ENCODE measurements around the gene FLOT2. TPM values are rescaled to one million over a fixed set of nuclear protein-coding genes. Genes with fewer than 3 reads are reported as not detected.
"Not testable (repeated sequence)": the region's sequence is repeated elsewhere in the genome, so short reads cannot be mapped to it uniquely, and the experiment has no call there.

FLOT2 gene
- total RNA-seq, 1 donor from 2014 or later, result 72.4 TPM

GRCh38 chr17:28935744-28936460 lies 38.4 kb upstream of the FLOT2 start:
- no peak for TF ChIP-seq CTCF (IDR thresholded peaks at IDR 0.05)
- H3K4me1 ChIP-seq, result peaks cover 7 to 30% of the 10 kb centered on the region in 2 donors
- intact Hi-C loops (cut with DNase I), result no loop called here

GRCh38 chr17:28934508-28934907 lies 37.0 kb upstream of the FLOT2 start:
- DNase-seq (ENCODE audit: low spot score in 2 of 2), result not testable (repeated sequence)
- H3K4me1 ChIP-seq, result peaks cover 7 to 22% of the 10 kb centered on the region in 2 donors

More at GRCh38 chr17:28935744-28936460, 38.4 kb upstream of the FLOT2 start:
- Histone ChIP-seq H3K27me3 (no peaks in the 10 kb centered on the region), H3K4me3 (no peak overlapping the region), H3K36me3 (no peaks in the 10 kb centered on the region), H3K9me3 (no peaks in the 10 kb centered on the region), H3K27ac (no peak overlapping the region)
- no peak for DNase-seq (ENCODE audit: low spot score in 2 of 2)

DNA sequence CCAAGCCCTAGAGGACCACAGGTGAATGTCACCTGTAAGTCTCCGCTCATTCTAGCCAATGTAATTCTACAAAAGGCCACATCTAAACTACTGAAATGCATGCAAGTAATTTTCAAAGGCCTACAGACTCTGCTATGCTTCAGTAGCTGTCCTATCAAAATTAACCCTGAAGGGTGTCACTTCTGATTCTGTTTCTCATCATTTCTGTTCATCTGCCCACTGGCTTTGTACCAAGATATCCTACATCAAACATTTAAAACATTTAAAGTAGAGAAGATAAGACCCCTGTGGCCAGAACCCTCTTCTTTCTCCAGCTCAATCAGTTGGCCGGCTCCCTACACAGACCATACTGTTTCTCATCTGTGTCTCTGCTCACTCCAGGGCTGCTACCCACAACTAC lies 32.3 kb upstream of the FLOT2 start:
- intact Hi-C loops (cut with DNase I), result no loop called here
- DNase-seq (ENCODE audit: low spot score in 2 of 2), result no peak
- H3K36me3 ChIP-seq, result peaks cover 0 to 13% of the 10 kb centered on the region in 2 donors
- no peaks in the 10 kb centered on the region for H3K27me3 ChIP-seq
- no peak for TF ChIP-seq CTCF (IDR thresholded peaks at IDR 0.05)
- peaks cover 0 to 5% of the 10 kb centered on the region in 2 donors for H3K9me3 ChIP-seq
- H3K27ac ChIP-seq, result no peak overlapping the region
- H3K4me3 ChIP-seq, result no peak overlapping the region
- H3K4me1 ChIP-seq, result no peaks in the 10 kb centered on the region

More at GRCh38 chr17:28934508-28934907, 37.0 kb upstream of the FLOT2 start:
- H3K36me3 ChIP-seq; H3K27me3 ChIP-seq; intact Hi-C loops (cut with DNase I); H3K27ac ChIP-seq; H3K9me3 ChIP-seq; H3K4me3 ChIP-seq: not testable (repeated sequence)

GRCh38 chr17:28928061-28928460 lies 30.5 kb upstream of the FLOT2 start:
- TF ChIP-seq CTCF (IDR thresholded peaks at IDR 0.05), result no peak
- H3K9me3 ChIP-seq, result peaks cover 0 to 5% of the 10 kb centered on the region in 2 donors
- no peaks in the 10 kb centered on the region for H3K27me3 ChIP-seq
- DNase-seq (ENCODE audit: low spot score in 2 of 2), result no peak
- peaks cover 11 to 27% of the 10 kb centered on the region in 2 donors for H3K36me3 ChIP-seq
- H3K4me1 ChIP-seq, result no peaks in the 10 kb centered on the region
- intact Hi-C loops (cut with DNase I), result no loop called here
- H3K4me3 ChIP-seq, result no peak overlapping the region
- H3K27ac ChIP-seq, result no peak overlapping the region

GRCh38 chr17:28926786-28927185 lies 29.3 kb upstream of the FLOT2 start:
- peaks cover 18 to 39% of the 10 kb centered on the region in 2 donors for H3K36me3 ChIP-seq
- no peak overlapping the region for H3K4me3 ChIP-seq
- H3K27me3 ChIP-seq, result no peaks in the 10 kb centered on the region
- no peak for TF ChIP-seq CTCF (IDR thresholded peaks at IDR 0.05)
- intact Hi-C loops (cut with DNase I), result no loop called here
- no peak for DNase-seq (ENCODE audit: low spot score in 2 of 2)
- peak overlapping the region; percentile 17 to 50 for H3K27ac ChIP-seq
- H3K4me1 ChIP-seq, result no peaks in the 10 kb centered on the region
- H3K9me3 ChIP-seq, result peaks cover 0 to 5% of the 10 kb centered on the region in 2 donors

GRCh38 chr17:28926366-28926765 lies 28.8 kb upstream of the FLOT2 start:
- Histone ChIP-seq H3K27ac (peak overlapping the region; percentile 17 to 50), H3K36me3 (peaks cover 22 to 44% of the 10 kb centered on the region in 2 donors)
- intact Hi-C loops (cut with DNase I), result no loop called here

More at GRCh38 chr17:28926366-28926765, 28.8 kb upstream of the FLOT2 start:
- no peak for TF ChIP-seq CTCF (IDR thresholded peaks at IDR 0.05)
- Histone ChIP-seq H3K27me3 (no peaks in the 10 kb centered on the region), H3K4me3 (no peak overlapping the region), H3K9me3 (peaks cover 0 to 5% of the 10 kb centered on the region in 2 donors), H3K4me1 (no peaks in the 10 kb centered on the region)
- DNase-seq (ENCODE audit: low spot score in 2 of 2), result no peak

Data from ascending aorta (tissue), 2 donors.